Embryonic facial prominence (tissue), 1 donor: Measurements from ENCODE around the gene ADARB2.

Source experiments
- DNase-seq: peaks from one replicate; pipeline ENCODE4 v3.0.0-alpha.2; 2016; ENCODE audit errors: extremely low spot score

ADARB2 gene

DNA sequence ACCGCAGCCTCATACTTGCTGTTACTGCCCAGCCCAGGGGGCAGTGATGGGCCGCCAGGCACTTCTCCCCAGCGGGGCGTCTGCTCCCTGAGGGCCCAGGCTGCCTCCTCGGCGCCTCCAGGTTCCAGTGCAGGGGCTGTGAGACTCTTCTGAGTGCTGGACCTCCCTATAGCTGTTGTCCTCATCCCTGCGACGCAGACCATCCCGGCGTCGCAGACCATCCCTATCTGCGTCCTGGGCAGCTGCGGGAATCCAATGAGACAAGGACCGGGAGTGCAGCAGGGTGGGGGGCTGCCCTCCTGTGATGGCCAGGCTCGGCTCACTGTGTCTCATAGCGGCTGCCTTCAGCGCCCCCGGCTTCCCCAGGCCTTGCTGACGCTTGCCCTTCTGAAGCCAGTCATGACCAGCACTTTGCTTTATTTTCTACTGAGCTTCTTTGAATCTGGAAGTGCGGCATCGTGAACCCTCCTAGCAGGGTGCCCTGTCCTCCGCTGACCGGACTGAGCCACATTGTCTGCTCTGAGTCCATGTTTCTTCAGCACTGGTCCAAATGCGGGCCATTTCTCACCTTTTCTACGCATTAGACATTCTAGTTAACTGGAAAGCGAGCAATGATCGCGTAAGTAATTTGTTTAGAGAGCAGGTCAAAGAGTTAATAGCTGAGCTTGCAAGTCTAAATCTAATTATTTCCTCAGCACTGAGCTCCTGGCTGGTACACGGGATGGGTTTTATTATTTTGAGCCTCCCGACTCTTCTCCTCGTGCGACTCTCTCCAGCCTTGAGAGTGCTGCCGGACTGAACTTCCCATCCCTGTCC is 341.6 kb downstream of the ADARB2 start:
- DNase-seq = no peak

- DNase-seq = no peak
Observed at GRCh38 chr10:1395025-1395480, 342.3 kb downstream of the ADARB2 start.

- no peak for DNase-seq
Observed at GRCh38 chr10:1394155-1394912, 343.0 kb downstream of the ADARB2 start.

DNA sequence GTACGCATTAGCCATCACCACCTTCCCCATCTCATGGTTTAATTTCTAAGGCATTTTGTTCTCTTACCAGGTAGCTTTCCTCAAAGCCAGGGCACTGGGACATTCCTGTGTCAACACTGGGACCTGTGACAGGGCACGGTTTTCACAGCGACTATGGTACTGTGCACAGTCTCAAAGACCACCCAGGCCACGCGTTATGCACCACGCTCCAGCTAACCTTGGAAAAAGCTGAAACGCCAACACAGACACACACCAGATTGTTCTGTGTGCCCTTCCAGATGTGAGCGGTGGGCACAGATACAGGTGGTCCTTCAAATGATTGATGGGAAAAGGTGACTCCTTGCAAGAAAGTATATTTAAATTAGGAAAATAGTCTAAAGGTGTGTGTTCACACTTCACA is 343.8 kb downstream of the ADARB2 start:
- DNase-seq = no peak

- DNase-seq = no peak
Observed at GRCh38 chr10:1392127-1392526, 345.2 kb downstream of the ADARB2 start.

GRCh38 chr10:1390200-1390599 is 347.1 kb downstream of the ADARB2 start:
- no peak for DNase-seq

DNA sequence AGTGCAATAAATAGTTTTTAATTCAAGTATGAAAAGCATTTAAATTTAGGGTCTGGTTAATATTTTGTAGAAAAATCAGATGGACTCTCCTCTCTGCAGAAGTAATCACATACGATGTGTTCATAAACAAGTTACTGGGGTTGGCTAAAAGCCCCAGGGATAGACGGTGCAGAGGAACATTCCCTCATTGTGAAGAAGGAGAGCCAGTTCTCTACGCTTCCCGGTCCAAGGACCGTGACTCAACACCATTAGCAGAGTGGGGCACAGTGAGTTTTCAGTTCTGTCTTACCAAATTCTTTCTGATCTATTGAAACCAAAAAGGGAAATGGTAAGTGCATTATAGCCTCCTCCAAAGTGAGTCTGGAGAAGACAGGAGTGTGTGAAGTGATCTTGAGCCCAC is 353.3 kb downstream of the ADARB2 start:
- DNase-seq = no peak

GRCh38 chr10:1382711-1383110 is 354.6 kb downstream of the ADARB2 start:
- DNase-seq = no peak

DNA sequence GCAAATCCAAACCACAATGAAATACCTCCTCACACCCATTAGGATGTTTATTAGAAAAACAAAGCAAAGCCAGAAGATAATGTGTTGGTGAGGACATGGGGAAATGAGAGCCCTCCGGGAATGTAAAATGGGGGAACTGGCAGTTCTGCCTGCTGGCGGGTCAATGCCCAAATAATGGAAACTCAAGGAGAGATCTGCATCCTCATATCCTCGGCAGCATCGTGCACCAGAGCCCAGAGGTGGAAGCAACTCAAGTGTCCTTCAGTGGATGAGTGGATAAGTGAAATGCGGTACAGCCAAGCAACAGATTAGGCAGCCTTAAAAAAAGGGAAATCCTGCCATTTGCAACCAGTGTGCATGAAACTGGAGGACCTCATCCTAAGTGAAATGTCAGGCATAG is 356.0 kb downstream of the ADARB2 start:
- no peak for DNase-seq

- DNase-seq = no peak
Observed at GRCh38 chr10:1380088-1380671, 357.1 kb downstream of the ADARB2 start.

- DNase-seq = no peak
Observed at GRCh38 chr10:1379601-1380000, 357.7 kb downstream of the ADARB2 start.

- no peak for DNase-seq
Observed at GRCh38 chr10:1378473-1378872, 358.9 kb downstream of the ADARB2 start.

- no peak for DNase-seq
Observed at GRCh38 chr10:1377740-1378397, 359.5 kb downstream of the ADARB2 start.

DNA sequence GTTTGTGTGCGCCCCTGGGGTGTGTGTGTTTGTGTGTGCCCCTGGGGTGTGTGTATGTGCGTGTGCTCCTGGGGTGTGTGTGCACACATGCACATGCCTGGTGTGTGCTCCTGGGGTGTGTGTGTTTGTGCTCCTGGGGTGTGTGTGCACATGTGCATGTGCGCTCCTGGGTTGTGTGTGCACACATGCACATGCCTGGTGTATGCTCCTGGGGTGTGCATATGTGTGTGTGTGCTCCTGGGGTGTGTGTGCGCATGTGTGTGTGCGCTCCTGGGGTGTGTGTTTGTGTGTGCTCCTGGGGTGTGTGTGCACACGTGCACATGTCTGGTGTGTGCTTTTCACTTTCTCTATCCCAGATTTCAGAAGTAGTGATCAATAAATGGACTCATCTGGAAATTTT is 360.1 kb downstream of the ADARB2 start:
- DNase-seq = no peak

DNA sequence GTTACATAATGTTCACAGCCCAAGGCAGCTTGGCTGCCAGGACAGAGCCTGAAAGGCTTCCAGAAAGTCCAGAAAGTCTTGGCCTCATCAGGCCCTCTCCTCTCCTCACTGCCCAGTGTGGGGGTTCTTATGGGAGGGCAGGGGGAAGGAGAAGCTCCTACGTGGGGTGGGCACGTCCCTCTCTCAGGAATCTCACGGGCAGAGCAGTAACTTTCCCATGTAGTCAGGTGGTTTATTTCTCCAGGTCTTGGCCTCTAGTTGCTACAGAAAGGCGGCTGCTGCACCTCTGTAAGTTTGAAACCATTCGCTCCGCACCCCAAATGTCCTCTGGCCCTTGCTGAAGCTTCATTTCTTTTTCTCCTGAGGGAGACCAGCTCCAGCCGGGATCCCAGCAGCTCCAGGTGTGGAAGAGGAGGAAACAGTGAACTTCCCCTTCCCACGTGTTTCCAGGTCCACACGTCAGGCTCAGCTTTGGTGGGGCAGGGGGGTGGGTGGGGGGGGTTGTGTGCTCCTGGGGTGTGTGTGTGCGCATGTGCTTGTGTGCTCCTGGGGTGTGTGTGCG is 360.9 kb downstream of the ADARB2 start:
- DNase-seq = no peak

GRCh38 chr10:1375346-1376170 is 361.8 kb downstream of the ADARB2 start:
- no peak for DNase-seq

GRCh38 chr10:1374511-1375345 is 362.6 kb downstream of the ADARB2 start:
- no peak for DNase-seq

GRCh38 chr10:1373287-1373686 is 364.0 kb downstream of the ADARB2 start:
- DNase-seq = no peak

GRCh38 chr10:1372212-1372611 is 365.1 kb downstream of the ADARB2 start:
- no peak for DNase-seq

DNA sequence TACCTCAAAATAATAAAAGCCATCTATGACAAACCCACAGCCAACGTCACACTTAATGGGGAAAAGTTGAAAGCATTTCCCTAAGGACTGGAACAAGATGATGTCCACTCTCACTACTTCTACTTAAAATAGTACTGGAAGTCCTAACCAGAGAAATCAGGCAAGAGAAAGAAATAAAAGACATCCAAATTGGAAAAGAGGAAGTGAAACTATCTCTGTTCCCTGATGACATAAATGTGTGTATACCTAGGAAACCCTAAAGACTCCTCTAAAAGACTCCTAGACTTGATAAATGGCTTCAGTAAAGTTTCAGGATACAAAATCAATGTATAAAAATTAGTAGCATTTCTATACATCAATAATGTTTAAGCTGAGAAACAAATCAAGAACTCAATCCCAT is 367.0 kb downstream of the ADARB2 start:
- DNase-seq = no peak
